Omental fat pad (tissue), 4 donors: ENCODE results near the gene LIG1. TPM values are rescaled to one million over a fixed set of nuclear protein-coding genes. Genes with fewer than 3 reads are reported as not detected.
A peak's percentile ranks its signal among the peaks of the same experiment; 100 is the strongest.

ENCODE experiments used
- ATAC-seq: fragments of 150-250 bp; one replicate; pipeline ENCODE4 v1.9.1; 2016; ENCODE audit warnings: mild to moderate bottlenecking, moderate library complexity; ENCODE audit not compliant: low FRiP score
- DNase-seq: peaks from one replicate; pipeline ENCODE4 v3.0.0-alpha.2; 2019; ENCODE audit warnings: low spot score
- total RNA-seq, 4 donors: library from RNA; depleted of rRNA; stranded (reverse); fragments of >200 nt; gene quantifications; one replicate each; pipeline ENCODE4 v1.1.0, GENCODE V29; 2016
- TF ChIP-seq, protein P1 (sequence below), 3 donors: fragments of 450-650 bp; IDR thresholded peaks; one replicate each; pipeline ENCODE4 v1.5.1; 2016 to 2017; ENCODE audit warnings: antibody characterized with exemption in 3 of 3, mild to moderate bottlenecking in 3 of 3, moderate library complexity in 2 of 3

LIG1 gene
- total RNA-seq, 4 donors from 2014 or later: 6.1 to 10.9 (median 7.3) TPM

DNA sequence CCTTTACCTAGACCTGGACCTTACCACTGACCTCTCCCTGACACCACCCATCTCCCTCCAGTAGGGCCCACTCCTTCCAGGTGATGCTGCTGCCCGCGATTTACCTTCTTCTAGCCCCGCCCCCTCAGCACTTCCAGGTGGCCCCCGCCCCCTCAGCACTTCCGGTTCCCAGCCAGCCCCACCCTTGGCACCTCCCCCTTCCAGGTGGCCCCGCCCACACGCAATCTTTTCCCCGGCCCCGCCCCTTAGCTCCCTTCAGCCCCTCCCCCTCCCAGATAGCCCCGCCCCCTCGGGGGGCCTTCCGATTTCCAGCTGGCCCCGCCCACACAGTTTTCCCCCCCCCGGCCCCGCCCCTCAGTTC is 586 bp downstream of the LIG1 start:
- TF ChIP-seq, protein P1, sequence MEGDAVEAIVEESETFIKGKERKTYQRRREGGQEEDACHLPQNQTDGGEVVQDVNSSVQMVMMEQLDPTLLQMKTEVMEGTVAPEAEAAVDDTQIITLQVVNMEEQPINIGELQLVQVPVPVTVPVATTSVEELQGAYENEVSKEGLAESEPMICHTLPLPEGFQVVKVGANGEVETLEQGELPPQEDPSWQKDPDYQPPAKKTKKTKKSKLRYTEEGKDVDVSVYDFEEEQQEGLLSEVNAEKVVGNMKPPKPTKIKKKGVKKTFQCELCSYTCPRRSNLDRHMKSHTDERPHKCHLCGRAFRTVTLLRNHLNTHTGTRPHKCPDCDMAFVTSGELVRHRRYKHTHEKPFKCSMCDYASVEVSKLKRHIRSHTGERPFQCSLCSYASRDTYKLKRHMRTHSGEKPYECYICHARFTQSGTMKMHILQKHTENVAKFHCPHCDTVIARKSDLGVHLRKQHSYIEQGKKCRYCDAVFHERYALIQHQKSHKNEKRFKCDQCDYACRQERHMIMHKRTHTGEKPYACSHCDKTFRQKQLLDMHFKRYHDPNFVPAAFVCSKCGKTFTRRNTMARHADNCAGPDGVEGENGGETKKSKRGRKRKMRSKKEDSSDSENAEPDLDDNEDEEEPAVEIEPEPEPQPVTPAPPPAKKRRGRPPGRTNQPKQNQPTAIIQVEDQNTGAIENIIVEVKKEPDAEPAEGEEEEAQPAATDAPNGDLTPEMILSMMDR (IDR thresholded peaks at IDR 0.05): no peak
- DNase-seq: peak; percentile 42
- peak; percentile 23 for ATAC-seq

DNA sequence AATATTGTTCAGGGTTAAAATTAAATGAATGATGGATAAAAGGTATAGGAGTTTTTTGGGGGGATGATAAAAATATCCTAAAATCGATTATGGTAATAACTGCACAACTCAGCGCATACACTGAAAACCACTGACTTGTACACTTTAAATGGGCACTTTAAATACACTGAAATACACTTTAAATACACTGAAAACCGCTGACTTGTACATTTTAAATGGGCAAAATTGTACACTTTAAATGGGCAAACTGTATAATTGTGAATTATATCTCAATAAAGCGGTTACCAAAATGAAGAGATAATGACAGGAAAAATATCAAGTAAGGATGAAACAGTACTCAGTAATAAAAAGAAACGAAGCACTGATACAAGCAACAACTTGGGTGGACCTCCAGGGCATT is 1.5 kb downstream of the LIG1 start:
- TF ChIP-seq, protein P1 (IDR thresholded peaks at IDR 0.05): no peak
- no peak for DNase-seq
- no peak for ATAC-seq

DNA sequence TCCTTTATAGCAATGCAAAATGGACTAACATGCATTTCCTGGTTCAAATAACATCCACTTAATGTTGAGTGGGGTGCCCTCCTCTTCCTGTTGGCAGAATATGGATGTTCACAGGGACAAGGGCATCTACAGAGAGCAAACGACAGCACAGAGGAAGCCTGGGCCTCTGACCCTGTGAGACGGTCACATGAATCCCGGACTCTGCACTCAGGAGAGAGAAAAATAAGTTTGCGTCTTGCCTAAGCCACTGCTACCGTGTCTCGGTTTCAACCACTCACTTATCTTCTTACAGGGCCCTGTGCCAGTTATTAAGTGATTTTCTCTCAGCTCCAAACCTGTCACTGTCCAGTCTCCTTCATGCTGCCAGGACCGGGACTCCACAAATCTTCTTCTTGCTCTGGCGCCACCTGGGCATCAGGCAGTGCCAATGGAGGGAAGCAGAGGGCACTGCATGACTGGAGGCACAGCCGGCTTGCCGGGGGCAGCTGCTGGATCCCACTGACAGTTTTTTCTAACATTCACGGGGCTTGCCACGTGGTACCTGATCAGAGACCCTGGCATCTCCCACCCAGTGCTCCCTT is 11.8 kb downstream of the LIG1 start:
- DNase-seq (no peak), ATAC-seq (no peak)
- TF ChIP-seq, protein P1 (IDR thresholded peaks at IDR 0.05): no peak

DNA sequence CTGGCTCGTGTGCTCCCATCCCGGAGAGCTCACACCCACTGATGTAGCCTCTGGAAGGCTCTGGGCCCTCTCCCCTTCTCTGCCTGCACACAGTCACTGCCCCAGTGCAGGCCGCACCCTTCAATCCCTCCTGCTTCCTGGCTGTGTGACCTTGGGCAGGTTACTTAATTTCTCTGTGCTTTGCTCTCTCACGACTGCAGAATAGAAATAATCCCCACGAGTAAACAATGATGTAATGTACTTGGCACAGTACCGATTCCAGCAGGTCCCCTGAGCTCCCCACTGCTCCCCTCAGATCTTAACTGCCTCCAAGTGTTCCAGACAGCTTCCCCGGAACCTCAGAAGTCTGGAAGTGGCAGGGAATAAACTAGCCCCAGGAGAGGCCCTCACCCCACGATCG is 16.1 kb downstream of the LIG1 start:
- no peak for ATAC-seq
- no peak for DNase-seq
- TF ChIP-seq, protein P1 (IDR thresholded peaks at IDR 0.05): no peak

DNA sequence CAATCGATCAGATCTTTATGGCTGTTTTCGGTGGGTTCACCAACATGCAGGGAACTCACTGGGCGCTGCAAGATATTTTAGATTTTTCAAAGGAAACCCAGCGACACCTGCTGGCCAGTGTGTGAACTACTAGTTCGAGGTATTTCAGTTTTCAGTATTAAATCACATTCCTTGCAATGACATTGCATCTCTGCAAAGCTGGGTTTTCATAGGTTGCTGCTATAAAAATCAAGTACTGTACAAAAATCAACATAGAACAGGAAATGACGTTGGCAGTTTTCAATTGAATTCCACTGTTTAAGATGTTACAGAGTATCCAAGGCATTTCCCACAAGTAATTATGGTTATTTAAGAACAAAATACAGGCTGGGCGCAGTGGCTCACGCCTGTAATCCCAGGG is 17.6 kb downstream of the LIG1 start:
- DNase-seq: peak; percentile 70
- no peak for ATAC-seq
- TF ChIP-seq, protein P1 (IDR thresholded peaks at IDR 0.05): peak in 2 of 3 donors; percentile 66 to 87

DNA sequence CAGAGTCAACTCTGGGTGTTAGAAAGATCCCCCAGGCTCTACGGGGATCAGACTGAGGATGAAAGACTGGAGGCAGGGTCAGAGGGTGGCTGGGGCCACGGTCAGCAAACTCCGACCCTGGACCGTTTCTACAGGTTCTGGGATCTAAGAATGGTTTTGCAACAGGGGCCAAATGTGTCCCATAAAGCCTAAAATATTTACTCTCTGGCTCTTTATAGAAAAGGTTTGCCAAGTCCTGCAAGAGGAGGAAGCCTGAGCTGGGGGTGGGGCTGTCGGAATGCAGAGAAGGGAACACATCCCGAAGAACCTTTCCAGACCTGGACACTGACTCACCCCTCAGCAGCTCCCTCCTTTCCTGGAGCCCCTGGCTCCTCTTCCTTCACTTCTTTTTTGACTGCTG is 20.7 kb downstream of the LIG1 start:
- TF ChIP-seq, protein P1 (IDR thresholded peaks at IDR 0.05): no peak
- DNase-seq (no peak), ATAC-seq (peak; percentile 77)

DNA sequence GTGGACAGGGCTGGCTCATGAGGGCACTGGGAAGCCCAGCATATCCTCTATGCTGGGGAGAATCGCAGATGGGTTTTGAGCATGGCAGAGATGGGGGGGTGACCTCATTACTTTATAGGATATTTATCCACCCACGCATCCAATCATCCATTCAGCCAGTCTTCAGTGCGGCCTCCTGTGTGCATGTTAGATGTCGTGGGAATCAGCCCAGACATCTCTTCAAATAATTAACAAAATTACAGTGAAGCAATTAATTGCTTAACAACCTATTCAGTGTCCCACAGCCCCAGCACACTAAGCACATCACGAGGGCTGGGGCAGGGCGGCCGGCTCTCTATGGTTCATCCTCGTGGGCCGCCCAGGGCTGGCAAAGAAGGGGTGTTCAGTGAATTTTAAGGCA is 21.6 kb downstream of the LIG1 start:
- no peak for DNase-seq
- TF ChIP-seq, protein P1 (IDR thresholded peaks at IDR 0.05): no peak
- ATAC-seq: no peak
